ENCODE data around the gene AGBL5.
A peak's percentile ranks its signal among the peaks of the same experiment; 100 is the strongest.

Gene AGBL5

DNA sequence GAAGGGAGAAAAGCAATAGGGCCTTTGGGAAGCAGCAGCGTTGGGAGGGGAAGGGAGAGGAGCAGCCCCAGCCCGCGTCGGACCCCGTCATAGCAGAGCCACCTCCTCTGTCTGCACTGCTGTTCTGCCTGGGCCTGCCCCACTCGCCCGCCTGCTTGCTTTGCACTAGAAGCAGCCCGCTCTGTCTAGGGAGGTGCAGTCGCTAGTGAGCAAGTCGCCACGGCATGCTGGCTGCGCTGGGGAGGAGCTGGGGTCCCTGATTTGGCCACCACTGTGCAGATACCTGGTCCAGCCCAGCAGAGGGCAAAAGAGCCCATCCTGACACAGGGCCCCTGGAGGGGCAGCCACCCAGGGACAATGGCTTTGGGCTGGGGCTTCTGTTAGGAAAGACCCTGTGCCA is 26.7 kb upstream of the AGBL5 start:
- DNase-seq (ENCODE audit: low read depth): no peak

- no peak for DNase-seq (ENCODE audit: low read depth)
Observed at GRCh38 chr2:27025281-27025800, 26.1 kb upstream of the AGBL5 start.

GRCh38 chr2:27025861-27026851 is 25.3 kb upstream of the AGBL5 start:
- DNase-seq (ENCODE audit: low read depth): no peak

DNA sequence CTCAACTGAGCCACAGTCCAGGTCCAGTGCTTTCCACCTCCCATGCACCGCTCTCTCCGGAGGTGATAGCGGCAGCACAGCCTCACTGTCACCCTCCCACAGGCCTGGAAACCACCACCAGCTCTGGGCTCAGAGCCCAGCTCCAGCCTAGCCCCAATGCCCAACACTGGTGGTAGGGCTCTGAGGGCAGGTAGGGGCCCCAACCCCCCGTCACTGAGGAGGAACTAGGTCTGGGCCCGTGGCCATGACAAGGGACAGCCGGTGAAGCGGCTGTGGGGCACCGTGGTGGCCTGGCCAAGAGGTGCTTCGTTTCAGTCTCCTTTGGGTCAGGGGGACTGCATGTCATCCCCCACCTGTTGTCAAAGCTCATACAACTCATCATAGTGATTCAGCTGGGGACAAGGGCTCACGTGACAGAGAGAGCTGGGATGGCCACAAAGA is 24.2 kb upstream of the AGBL5 start:
- DNase-seq (ENCODE audit: low read depth): no peak

GRCh38 chr2:27029051-27029450 is 22.4 kb upstream of the AGBL5 start:
- DNase-seq (ENCODE audit: low read depth): no peak

DNA sequence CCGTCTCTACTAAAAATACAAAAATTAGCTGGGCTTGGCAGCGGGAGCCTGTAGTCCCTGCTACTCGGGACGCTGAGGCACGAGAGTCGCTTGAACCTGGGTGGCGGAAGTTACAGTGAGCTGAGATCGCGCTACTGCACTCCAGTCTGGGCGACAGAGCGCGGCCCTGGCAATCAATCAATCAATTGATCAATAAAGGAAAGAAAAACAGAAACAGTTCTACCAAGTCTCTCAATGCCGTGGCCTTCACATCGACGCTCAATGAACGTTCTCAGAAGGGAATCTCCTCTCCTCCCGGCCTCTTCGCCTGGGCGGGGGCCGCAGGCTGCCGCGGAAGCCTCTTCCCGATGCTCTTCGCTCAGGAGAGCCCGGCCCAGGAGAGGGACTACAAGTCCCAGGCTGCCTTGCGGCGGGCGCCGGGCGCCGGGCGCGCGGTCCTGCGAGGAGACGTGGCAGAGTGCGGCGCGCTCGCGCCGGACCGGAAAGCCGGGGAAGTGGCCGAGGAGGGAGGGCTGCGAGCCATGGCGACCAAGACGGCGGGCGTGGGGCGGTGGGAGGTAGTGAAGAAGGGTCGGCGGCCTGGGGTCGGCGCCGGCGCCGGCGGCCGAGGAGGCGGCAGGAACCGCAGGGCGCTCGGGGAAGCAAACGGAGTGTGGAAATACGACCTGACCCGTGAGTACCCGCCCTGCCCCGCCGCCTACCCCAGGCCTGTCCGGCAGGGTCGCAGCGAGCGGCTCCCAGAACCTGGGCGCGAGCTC is 18.8 kb upstream of the AGBL5 start, which contains the start of gene TMEM214:
Gene TMEM214 (plus strand): TSS at position 471 of the 758 bp plus-strand sequence. CDS start 51 bp downstream, at position 522.
- DNase-seq (ENCODE audit: low read depth): peak; percentile 66

GRCh38 chr2:27033253-27033852 is 18.1 kb upstream of the AGBL5 start:
- no peak for DNase-seq (ENCODE audit: low read depth)

- DNase-seq (ENCODE audit: low read depth): no peak
Observed at GRCh38 chr2:27038012-27038411, 13.5 kb upstream of the AGBL5 start.

DNA sequence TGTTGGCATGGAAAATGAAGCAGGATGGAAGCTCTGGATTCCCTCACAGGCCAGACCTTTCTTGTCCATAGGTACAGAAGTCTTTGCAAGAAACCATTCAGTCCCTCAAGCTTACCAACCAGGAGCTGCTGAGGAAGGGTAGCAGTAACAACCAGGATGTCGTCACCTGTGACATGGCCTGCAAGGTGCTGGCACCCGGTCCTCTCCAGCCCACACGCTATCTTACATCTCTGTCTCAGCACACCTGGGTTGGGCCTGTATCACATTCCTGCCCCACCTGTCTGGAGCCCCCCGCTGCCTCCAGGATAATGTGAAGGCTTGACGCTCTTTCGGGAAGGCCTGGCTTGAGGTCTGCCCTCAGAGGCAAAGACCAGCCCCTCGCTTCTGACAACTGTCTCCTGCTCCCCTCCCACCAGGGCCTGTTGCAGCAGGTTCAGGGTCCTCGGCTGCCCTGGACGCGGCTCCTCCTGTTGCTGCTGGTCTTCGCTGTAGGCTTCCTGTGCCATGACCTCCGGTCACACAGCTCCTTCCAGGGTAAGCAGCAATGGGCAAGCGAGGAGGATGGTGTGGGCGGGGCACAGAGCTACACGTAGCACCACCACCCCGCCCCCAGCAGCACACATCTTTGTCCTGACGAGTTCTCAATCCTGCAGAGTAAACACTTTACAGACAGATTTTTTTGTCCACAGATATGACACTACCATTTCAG is 12.7 kb upstream of the AGBL5 start:
- DNase-seq (ENCODE audit: low read depth): no peak

GRCh38 chr2:27039426-27039825 is 12.0 kb upstream of the AGBL5 start:
- no peak for DNase-seq (ENCODE audit: low read depth)

DNA sequence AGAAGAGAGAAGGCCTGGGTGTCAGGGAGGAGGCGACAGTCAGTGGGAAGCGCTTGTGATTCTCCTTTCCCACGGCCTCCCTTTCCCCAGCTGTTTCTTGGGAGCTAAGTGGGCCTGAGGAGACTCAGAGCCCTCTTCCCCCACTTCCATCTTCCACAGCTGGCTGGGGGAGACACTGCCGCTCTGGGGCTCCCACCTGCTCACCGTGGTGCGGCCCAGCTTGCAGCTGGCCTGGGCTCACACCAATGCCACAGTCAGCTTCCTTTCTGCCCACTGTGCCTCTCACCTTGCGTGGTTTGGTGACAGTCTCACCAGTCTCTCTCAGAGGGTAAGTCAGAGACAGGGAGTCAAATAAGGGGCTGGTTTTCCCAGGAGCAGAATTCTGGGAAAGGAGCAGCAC is 11.6 kb upstream of the AGBL5 start:
- DNase-seq (ENCODE audit: low read depth): no peak

DNA sequence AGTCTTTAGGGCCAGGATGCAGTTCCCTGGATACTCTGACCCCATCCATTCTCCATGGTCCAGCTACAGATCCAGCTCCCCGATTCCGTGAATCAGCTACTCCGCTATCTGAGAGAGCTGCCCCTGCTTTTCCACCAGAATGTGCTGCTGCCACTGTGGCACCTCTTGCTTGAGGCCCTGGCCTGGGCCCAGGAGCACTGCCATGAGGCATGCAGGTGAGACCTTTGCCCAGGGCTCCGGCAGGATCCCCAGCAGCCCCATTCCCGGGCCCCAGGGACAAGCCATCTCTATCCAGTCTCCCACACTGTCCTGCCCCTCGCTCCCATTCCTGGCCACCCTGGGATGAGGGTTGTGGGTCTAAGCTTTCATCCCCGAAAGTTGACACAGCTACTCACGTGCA is 11.2 kb upstream of the AGBL5 start:
- no peak for DNase-seq (ENCODE audit: low read depth)

GRCh38 chr2:27041752-27042151 is 9.7 kb upstream of the AGBL5 start:
- DNase-seq (ENCODE audit: low read depth): no peak

DNA sequence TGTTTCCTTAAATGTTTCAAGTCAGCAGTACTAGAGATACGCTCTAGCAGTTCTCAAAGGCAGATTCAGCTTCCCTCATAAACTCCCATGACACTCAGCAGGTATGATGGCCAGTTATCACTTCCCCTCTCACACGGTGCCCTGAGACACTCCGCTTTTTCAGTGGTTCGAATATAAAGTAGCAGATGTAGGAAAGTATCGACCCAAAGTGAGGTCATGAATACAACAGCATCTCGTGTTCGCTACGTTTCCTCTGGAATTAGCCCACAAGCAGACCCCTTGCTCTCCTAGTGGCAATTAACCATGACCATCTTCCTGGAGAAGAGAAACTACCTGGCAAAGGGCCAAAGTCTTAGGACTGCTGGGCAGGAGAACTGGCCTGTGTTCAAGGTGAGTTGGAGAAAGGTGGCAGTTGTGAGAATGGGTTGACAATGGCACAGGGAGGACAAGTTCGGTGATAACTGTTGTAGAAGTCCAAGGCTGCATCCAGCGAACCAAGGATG is 9.3 kb upstream of the AGBL5 start:
- no peak for DNase-seq (ENCODE audit: low read depth)

GRCh38 chr2:27042985-27043634 is 8.4 kb upstream of the AGBL5 start:
- DNase-seq (ENCODE audit: low read depth): no peak

DNA sequence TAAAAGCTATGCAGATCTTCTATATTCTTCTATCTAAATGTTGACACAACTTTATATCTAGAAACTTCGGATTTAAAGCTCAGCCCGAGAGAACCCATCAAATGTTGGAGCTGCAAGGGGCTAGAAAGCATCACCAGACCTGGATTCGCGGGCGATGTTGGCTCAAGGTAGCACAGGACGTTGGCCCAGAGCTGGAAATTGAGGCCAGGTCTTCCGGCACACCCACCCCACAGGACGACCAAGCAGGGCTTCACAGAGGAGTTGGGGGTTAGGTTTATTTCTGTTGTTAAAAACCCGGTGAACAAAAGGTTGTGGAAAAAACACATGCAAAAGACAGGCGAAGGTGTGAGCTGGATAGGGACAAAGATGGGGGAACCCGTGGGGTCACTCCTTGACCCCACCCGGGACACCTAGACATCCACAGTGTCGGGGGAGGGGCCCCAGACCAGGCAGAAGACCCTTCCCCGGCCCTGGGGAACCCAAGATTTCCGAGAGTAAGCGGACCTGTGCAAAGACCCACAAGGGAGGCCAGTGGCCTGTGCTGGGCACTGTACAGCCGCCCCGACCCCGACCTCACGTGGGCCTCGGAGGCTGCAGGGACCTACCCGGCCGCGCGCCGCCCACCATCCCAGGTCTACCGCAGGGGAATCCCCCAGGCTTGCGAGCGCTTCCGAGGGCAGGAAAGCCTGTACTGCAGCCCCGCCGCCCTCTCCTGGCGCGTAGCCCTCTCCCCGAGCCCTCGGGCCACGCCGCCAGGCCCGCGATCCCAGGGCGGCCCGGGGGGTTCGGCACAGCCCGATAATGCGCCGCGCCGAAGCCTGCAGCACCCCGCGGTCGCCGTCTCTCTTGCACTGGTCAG is 1.8 kb upstream of the AGBL5 start:
- peak; percentile 15 for DNase-seq (ENCODE audit: low read depth)

DNA sequence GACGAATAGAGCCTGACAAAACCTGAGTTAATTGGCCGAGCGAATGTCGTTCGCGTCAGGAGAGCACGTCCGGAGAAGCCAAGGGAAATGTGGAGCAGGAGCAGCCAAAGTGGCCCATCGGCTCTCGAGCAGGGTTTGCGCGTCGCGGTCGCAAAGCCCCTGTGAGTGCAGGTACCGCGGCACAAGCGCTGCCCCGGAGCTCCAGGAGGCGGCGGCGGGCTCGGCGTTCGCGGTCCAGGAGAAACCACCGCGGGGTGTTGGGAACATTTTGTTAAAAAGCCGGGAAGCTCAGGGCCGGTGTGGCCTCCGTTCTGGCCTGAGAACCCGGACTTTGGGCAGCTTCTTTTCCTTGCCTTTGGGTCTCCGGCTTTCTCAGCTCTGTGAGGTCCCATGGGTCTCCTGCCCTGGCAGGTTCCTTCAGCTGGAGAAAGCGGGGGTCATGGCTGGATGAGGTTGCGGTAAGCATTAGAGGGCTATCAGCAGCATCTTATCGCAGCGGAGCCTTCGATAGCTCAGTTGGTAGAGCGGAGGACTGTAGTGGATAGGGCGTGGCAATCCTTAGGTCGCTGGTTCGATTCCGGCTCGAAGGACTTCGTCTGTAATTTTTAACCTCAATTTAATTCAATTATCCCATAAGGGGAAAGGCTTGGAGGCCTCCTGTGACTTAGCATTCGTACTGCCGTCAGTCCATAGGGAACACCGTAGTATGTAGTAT is 1.0 kb upstream of the AGBL5 start:
- peak; percentile 82 for DNase-seq (ENCODE audit: low read depth)

- DNase-seq (ENCODE audit: low read depth): no peak
Observed at GRCh38 chr2:27051902-27052645, 606 bp downstream of the AGBL5 start.
